Ectodermal cell (in vitro differentiated cells): ENCODE results near the gene THSD7B.

Experiments
- H3K27ac ChIP-seq: 2 replicates; pipeline ENCODE4 v1.7.0; 2013; ENCODE audit warnings: mild to moderate bottlenecking, low read depth, low read length; ENCODE audit not compliant: insufficient read depth, poor library complexity, severe bottlenecking
- H3K27me3 ChIP-seq: 2 replicates; pipeline ENCODE4 v1.7.0; 2013; ENCODE audit warnings: mild to moderate bottlenecking, low read length; ENCODE audit not compliant: insufficient read depth, control insufficient read depth, poor library complexity, severe bottlenecking
- H3K36me3 ChIP-seq: one replicate; pipeline ENCODE4 v1.7.0; 2013; ENCODE audit warnings: low read length; ENCODE audit not compliant: control insufficient read depth, insufficient read depth
- H3K4me1 ChIP-seq: one replicate; pipeline ENCODE4 v1.7.0; 2013; ENCODE audit warnings: low read length; ENCODE audit not compliant: control insufficient read depth, insufficient read depth
- H3K4me3 ChIP-seq: 2 replicates; pipeline ENCODE4 v1.7.0; 2013; ENCODE audit warnings: low read depth, low read length, control low read depth; ENCODE audit not compliant: insufficient read depth
- H3K9me3 ChIP-seq: 2 replicates; pipeline ENCODE4 v1.7.0; 2013; ENCODE audit warnings: mild to moderate bottlenecking, low read length, moderate library complexity; ENCODE audit not compliant: control insufficient read depth
- WGBS, 2 experiments: methylation state at CpG; one replicate each; pipeline ENCODE4 v1.1.7; 2013; ENCODE audit warnings: missing lambda C conversion rate in 2 of 2; 5-methylcytosine and 5-hydroxymethylcytosine counted together

The THSD7B gene

GRCh38 chr2:137250401-137250800, 485.1 kb downstream of the THSD7B start:
- Histone ChIP-seq H3K4me1 (no peaks in the 10 kb centered on the region), H3K9me3 (no peaks in the 10 kb centered on the region), H3K27me3 (no peaks in the 10 kb centered on the region), H3K27ac (no peak overlapping the region), H3K4me3 (no peak overlapping the region), H3K36me3 (no peaks in the 10 kb centered on the region)
- 93 to 96% methylated on average over 3 of the region's 3 CpGs for WGBS, 2 experiments

GRCh38 chr2:137251045-137251444, 485.7 kb downstream of the THSD7B start:
- H3K4me3 ChIP-seq, result no peak overlapping the region
- H3K36me3 ChIP-seq, result no peaks in the 10 kb centered on the region
- 95% methylated on average over 3 of the region's 3 CpGs for WGBS, 2 experiments
- no peaks in the 10 kb centered on the region for H3K4me1 ChIP-seq
- no peaks in the 10 kb centered on the region for H3K27me3 ChIP-seq
- no peaks in the 10 kb centered on the region for H3K9me3 ChIP-seq
- H3K27ac ChIP-seq, result no peak overlapping the region

GRCh38 chr2:137252934-137253333, 487.6 kb downstream of the THSD7B start:
- no peaks in the 10 kb centered on the region for H3K36me3 ChIP-seq
- H3K4me3 ChIP-seq, result no peak overlapping the region
- H3K27ac ChIP-seq, result no peak overlapping the region

GRCh38 chr2:137254052-137254451, 488.7 kb downstream of the THSD7B start:
- 75 to 91% methylated on average over 1 of the region's 1 CpG for WGBS, 2 experiments
- H3K27me3 ChIP-seq, result no peaks in the 10 kb centered on the region
- no peak overlapping the region for H3K4me3 ChIP-seq
- H3K4me1 ChIP-seq, result no peaks in the 10 kb centered on the region
- no peaks in the 10 kb centered on the region for H3K9me3 ChIP-seq
- no peak overlapping the region for H3K27ac ChIP-seq
- no peaks in the 10 kb centered on the region for H3K36me3 ChIP-seq

More at GRCh38 chr2:137252934-137253333, 487.6 kb downstream of the THSD7B start:
- Histone ChIP-seq H3K9me3 (no peaks in the 10 kb centered on the region), H3K27me3 (no peaks in the 10 kb centered on the region), H3K4me1 (no peaks in the 10 kb centered on the region)

GRCh38 chr2:137255345-137255744, 490.0 kb downstream of the THSD7B start:
- H3K9me3 ChIP-seq, result no peaks in the 10 kb centered on the region
- WGBS, 2 experiments, result 91 to 92% methylated on average over 2 of the region's 2 CpGs
- no peak overlapping the region for H3K27ac ChIP-seq
- no peaks in the 10 kb centered on the region for H3K36me3 ChIP-seq
- H3K4me3 ChIP-seq, result no peak overlapping the region
- no peaks in the 10 kb centered on the region for H3K27me3 ChIP-seq
- H3K4me1 ChIP-seq, result no peaks in the 10 kb centered on the region

GRCh38 chr2:137255990-137256389, 490.6 kb downstream of the THSD7B start:
- Histone ChIP-seq H3K4me1 (no peaks in the 10 kb centered on the region), H3K4me3 (no peak overlapping the region)
- 100% methylated on average over 1 of the region's 1 CpG for WGBS, 2 experiments

GRCh38 chr2:137261881-137262585, 496.7 kb downstream of the THSD7B start:
- H3K36me3 ChIP-seq, result no peaks in the 10 kb centered on the region
- H3K4me3 ChIP-seq, result no peak overlapping the region
- H3K27me3 ChIP-seq, result no peaks in the 10 kb centered on the region
- H3K4me1 ChIP-seq, result no peaks in the 10 kb centered on the region
- no peaks in the 10 kb centered on the region for H3K9me3 ChIP-seq
- H3K27ac ChIP-seq, result no peak overlapping the region
- WGBS, 2 experiments, result 52 to 75% methylated on average over 2 to 3 of the region's 3 CpGs

More at GRCh38 chr2:137255990-137256389, 490.6 kb downstream of the THSD7B start:
- H3K27me3 ChIP-seq, result no peaks in the 10 kb centered on the region
- H3K36me3 ChIP-seq, result no peaks in the 10 kb centered on the region
- H3K9me3 ChIP-seq, result no peaks in the 10 kb centered on the region
- no peak overlapping the region for H3K27ac ChIP-seq

GRCh38 chr2:137262594-137262993, 497.2 kb downstream of the THSD7B start:
- WGBS, 2 experiments, result 10 to 18% methylated on average over 1 to 2 of the region's 2 CpGs
- Histone ChIP-seq H3K27ac (no peak overlapping the region), H3K27me3 (no peaks in the 10 kb centered on the region)

GRCh38 chr2:137287913-137288639, 522.7 kb downstream of the THSD7B start:
- Histone ChIP-seq H3K9me3 (no peaks in the 10 kb centered on the region), H3K4me1 (no peaks in the 10 kb centered on the region), H3K36me3 (no peaks in the 10 kb centered on the region), H3K27ac (no peak overlapping the region), H3K27me3 (no peaks in the 10 kb centered on the region), H3K4me3 (no peak overlapping the region)
- 72 to 79% methylated on average over 3 to 4 of the region's 4 CpGs for WGBS, 2 experiments

More at GRCh38 chr2:137262594-137262993, 497.2 kb downstream of the THSD7B start:
- Histone ChIP-seq H3K4me3 (no peak overlapping the region), H3K4me1 (no peaks in the 10 kb centered on the region), H3K9me3 (no peaks in the 10 kb centered on the region), H3K36me3 (no peaks in the 10 kb centered on the region)

GRCh38 chr2:137291836-137292570, 526.7 kb downstream of the THSD7B start:
- H3K27me3 ChIP-seq, result no peaks in the 10 kb centered on the region
- no peaks in the 10 kb centered on the region for H3K4me1 ChIP-seq
- H3K36me3 ChIP-seq, result no peaks in the 10 kb centered on the region
- H3K9me3 ChIP-seq, result no peaks in the 10 kb centered on the region
- H3K27ac ChIP-seq, result no peak overlapping the region
- no peak overlapping the region for H3K4me3 ChIP-seq
